GM04503 (cell line): ENCODE measurements around the gene FBXO8.

Experiments used
- DNase-seq: peaks from one replicate; pipeline ENCODE4 v3.0.0-alpha.2; 2012; ENCODE audit warnings: low read depth

FBXO8 gene

GRCh38 chr4:174244441-174244840 is 39.0 kb downstream of the FBXO8 start:
- no peak for DNase-seq

- no peak for DNase-seq
These were observed 42.3 kb downstream of the FBXO8 start for GRCh38 chr4:174241162-174241561.

- DNase-seq: no peak
These were observed 47.1 kb downstream of the FBXO8 start for GRCh38 chr4:174236359-174236758.

GRCh38 chr4:174230680-174231079 is 52.8 kb downstream of the FBXO8 start:
- no peak for DNase-seq

GRCh38 chr4:174230148-174230547 is 53.3 kb downstream of the FBXO8 start:
- DNase-seq: no peak

- no peak for DNase-seq
These were observed 54.5 kb downstream of the FBXO8 start for GRCh38 chr4:174228988-174229387.

GRCh38 chr4:174225349-174226049 is 58.0 kb downstream of the FBXO8 start:
- no peak for DNase-seq

- DNase-seq: no peak
These were observed 58.9 kb downstream of the FBXO8 start for GRCh38 chr4:174224550-174224949.

GRCh38 chr4:174222266-174222872 is 61.1 kb downstream of the FBXO8 start:
- DNase-seq: no peak

GRCh38 chr4:174218127-174218790 is 65.2 kb downstream of the FBXO8 start:
- no peak for DNase-seq

GRCh38 chr4:174217273-174218126 is 66.0 kb downstream of the FBXO8 start:
- peak; percentile 30 for DNase-seq

GRCh38 chr4:174216799-174217272 is 66.6 kb downstream of the FBXO8 start:
- DNase-seq: no peak

- DNase-seq: no peak
These were observed 67.3 kb downstream of the FBXO8 start for GRCh38 chr4:174215961-174216680.

GRCh38 chr4:174215057-174215456 is 68.4 kb downstream of the FBXO8 start:
- no peak for DNase-seq

GRCh38 chr4:174214101-174214878 is 69.2 kb downstream of the FBXO8 start:
- no peak for DNase-seq

- no peak for DNase-seq
These were observed 69.8 kb downstream of the FBXO8 start for GRCh38 chr4:174213731-174214100.

- DNase-seq: no peak
These were observed 71.4 kb downstream of the FBXO8 start for GRCh38 chr4:174212061-174212460.

- no peak for DNase-seq
These were observed 71.8 kb downstream of the FBXO8 start for GRCh38 chr4:174211622-174212044.

GRCh38 chr4:174210952-174211490 is 72.4 kb downstream of the FBXO8 start:
- no peak for DNase-seq

- no peak for DNase-seq
These were observed 73.1 kb downstream of the FBXO8 start for GRCh38 chr4:174210354-174210753.

GRCh38 chr4:174209341-174209740 is 74.1 kb downstream of the FBXO8 start:
- DNase-seq: peak; percentile 8
